GM18498 (cell line): ENCODE data around the gene RICTOR.

Source experiments
- ATAC-seq: cut with Tn5 transposase; IDR thresholded peaks from one replicate; pipeline ENCODE4 v1.9.1; 2021; ENCODE audit warnings: mild to moderate bottlenecking, moderate library complexity; ENCODE audit not compliant: unreplicated experiment

RICTOR gene

DNA sequence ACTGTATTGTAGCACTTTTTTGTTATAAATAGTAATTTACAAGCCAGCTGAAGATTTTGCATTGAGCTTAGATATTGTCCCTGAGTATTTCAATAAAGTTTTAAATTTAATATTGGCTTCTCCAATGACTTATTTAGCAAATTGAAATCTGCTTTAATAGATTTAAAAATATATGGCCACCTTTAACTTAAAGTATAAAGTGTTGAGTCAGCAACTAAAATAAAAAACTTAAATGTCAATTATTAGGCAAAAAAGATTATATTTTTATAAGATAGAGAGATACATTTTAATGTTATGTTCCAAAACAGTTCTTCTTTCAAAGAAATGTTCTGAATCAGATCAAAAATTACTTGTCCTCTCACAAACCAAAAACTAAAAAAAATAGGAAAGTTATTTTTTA is 167.7 kb downstream of the RICTOR start:
- no peak for ATAC-seq

DNA sequence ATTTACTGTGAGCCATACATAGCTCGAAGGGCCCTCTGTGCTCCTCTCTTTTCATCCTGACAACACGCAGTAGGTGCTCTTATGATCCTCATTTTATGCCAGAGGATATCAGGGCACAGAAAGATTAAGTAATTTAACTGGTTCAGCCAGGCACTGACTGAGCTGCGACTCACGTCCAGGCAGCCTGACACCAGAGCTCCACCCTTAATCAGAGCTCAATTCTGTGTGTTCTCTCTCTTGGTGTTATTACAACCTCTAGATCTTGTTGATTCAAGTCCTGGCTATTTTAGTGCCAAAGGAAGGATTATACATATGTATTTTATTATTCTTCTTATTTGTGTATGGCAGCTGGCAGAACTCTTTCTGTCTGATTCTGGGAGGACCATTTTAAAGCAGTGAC is 168.7 kb downstream of the RICTOR start:
- no peak for ATAC-seq

DNA sequence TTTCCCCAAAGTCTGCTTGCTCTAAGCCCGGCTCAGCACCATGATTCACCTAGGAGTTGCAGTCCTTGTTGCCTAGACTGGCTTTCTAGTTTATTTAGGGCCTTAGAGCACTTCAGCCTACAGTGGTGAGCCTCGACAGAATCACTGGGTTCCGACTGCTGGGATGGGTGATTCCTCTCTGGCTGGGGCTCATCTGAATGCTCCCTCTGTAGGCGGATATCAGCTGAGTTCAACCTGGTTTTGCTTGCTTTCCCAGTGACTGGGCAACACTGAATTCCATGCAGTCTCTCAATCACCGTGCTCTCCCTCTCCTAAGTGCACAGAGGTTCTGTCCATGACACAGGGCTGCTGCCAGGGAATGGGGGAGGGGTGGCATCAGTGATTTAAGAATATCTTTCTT is 174.3 kb downstream of the RICTOR start:
- ATAC-seq = no peak

DNA sequence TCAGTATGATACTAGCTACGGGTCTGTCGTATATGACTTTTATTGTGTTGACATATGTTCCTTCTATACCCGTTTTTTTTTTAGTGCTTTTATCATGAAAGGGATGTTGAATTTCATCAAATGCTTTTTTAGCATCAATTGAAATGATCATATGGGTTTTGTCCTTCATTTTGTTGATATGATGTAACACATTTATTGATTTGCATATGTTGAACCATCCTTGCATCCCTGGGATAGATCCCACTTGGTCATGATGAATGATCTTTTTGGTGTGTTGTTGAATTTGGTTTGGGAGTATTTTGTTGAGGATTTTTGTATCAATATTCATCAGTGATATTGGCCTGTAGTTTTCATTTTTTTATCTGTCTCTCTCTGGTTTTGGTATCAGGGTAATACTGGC is 177.4 kb downstream of the RICTOR start:
- ATAC-seq = no peak

DNA sequence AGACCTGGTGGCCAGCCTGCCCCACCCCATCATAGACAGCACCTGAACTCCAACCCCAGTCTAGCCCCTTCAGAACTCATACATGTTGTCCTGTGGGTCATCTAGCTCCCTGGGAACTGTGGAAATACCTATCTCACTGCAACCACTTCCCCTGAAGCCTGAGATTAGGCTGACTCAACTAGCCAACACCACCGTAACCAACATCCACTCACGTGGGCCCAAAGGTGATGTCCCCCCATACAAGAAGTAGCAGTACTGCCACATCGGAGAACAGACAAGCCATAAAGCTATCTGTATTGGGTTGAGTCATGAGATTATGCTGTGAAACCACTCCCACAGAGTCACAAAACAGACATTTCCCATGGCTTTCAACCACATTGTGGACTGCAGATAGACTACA is 181.8 kb downstream of the RICTOR start:
- no peak for ATAC-seq

DNA sequence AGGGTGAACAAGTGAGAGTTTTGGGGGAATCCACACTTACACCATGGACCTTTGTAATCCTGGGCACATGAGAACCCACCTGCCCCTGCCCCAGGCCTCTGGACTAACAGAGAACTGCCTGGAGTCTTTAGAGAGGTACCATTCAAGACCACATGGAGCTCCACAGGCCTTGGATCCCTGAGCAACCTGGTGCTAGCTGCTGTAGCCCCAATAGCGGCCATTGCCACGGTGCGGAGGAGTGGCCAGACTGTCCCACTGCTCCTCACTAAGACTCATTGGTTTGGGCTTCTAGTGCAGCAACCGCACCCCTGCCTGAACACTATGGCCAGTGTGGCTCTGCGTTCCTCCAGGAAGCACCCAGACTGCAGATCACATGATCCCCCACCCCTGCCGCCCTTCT is 182.6 kb downstream of the RICTOR start:
- no peak for ATAC-seq

DNA sequence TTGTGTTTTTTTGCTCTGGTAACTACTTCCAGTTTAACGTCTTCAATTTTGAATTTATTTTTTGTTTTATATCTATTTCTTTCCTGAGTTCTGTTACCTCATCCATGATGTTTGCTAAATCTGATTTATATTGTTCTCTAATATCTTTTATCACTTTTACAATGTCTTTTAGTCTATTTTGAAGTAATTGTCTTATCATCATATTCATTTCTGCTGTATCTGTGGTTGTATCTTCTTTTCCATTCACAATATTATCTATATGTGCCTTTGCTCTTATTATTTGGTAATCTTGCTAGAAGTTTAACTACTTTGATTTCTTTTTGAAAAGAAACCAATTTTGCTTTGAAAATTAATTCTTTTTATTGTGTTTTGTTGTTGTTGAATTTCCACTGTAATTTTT is 184.8 kb downstream of the RICTOR start:
- ATAC-seq = no peak

DNA sequence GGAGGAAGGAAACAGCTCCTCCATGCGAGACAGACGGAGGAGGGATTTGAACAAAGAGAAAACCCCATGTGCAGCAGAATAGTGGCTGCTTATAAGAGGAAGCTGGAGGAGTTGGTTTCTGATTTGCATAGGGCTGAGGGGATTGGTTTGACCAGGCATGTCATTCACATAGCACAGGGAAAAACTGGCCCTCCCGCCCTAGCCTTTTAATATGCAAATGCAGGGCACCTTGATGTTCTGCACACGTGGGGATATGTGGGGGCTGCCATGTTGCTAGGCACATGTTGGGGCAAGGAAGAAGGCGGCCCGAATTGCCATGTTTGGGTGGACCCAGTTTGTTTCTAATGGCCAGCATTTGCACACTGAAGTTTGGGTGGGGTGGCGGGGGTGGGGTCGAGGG is 186.2 kb downstream of the RICTOR start:
- ATAC-seq = no peak
